T-helper 1 cell treated with Interleukin-12 subunit alpha and Interleukin-12 subunit beta and Interleukin-4 antibody, amounts not matched to agents 30 μg/mL and 1 μg/mL, for 36 hours (primary cell): Measurements from ENCODE around the gene IGSF5.
"Not testable (repeated sequence)": the region's sequence is repeated elsewhere in the genome, so short reads cannot be mapped to it uniquely, and the experiment has no call there.

ENCODE experiments used
- H3K27ac Mint-ChIP-seq: one replicate; pipeline ENCODE4 v1.8.0; 2021; ENCODE audit warnings: mild to moderate bottlenecking, mixed read lengths
- H3K27me3 Mint-ChIP-seq: one replicate; pipeline ENCODE4 v1.8.0; 2021; ENCODE audit warnings: low read depth, mixed read lengths
- H3K36me3 Mint-ChIP-seq: one replicate; pipeline ENCODE4 v1.8.0; 2021; ENCODE audit warnings: low read depth, mixed read lengths
- H3K4me1 Mint-ChIP-seq: one replicate; pipeline ENCODE4 v1.8.0; 2021; ENCODE audit warnings: low read depth, mixed read lengths
- H3K4me3 Mint-ChIP-seq: one replicate; pipeline ENCODE4 v1.8.0; 2021; ENCODE audit warnings: mild to moderate bottlenecking, moderate library complexity, mixed read lengths
- H3K9me3 Mint-ChIP-seq: one replicate; pipeline ENCODE4 v1.8.0; 2021; ENCODE audit warnings: mixed read lengths

Gene IGSF5

GRCh38 chr21:39726133-39726532 lies 18.9 kb upstream of the IGSF5 start:
- Mint-ChIP-seq H3K36me3 (no peaks in the 10 kb centered on the region), H3K9me3 (no peaks in the 10 kb centered on the region), H3K27ac (no peak overlapping the region), H3K27me3 (no peaks in the 10 kb centered on the region), H3K4me1 (no peaks in the 10 kb centered on the region), H3K4me3 (no peak overlapping the region)

GRCh38 chr21:39727401-39728120 lies 17.4 kb upstream of the IGSF5 start:
- Mint-ChIP-seq H3K27me3 (no peaks in the 10 kb centered on the region), H3K4me1 (no peaks in the 10 kb centered on the region), H3K36me3 (no peaks in the 10 kb centered on the region), H3K27ac (no peak overlapping the region), H3K4me3 (no peak overlapping the region), H3K9me3 (no peaks in the 10 kb centered on the region)

- H3K36me3 Mint-ChIP-seq, result no peaks in the 10 kb centered on the region
- H3K4me3 Mint-ChIP-seq, result no peak overlapping the region
- no peak overlapping the region for H3K27ac Mint-ChIP-seq
- H3K4me1 Mint-ChIP-seq, result no peaks in the 10 kb centered on the region
- H3K9me3 Mint-ChIP-seq, result no peaks in the 10 kb centered on the region
- H3K27me3 Mint-ChIP-seq, result no peaks in the 10 kb centered on the region
Measured at GRCh38 chr21:39728341-39728740, 16.6 kb upstream of the IGSF5 start.

GRCh38 chr21:39730418-39731157 lies 14.4 kb upstream of the IGSF5 start:
- Mint-ChIP-seq H3K9me3 (no peaks in the 10 kb centered on the region), H3K27ac (no peak overlapping the region), H3K4me1 (no peaks in the 10 kb centered on the region), H3K36me3 (no peaks in the 10 kb centered on the region), H3K4me3 (no peak overlapping the region), H3K27me3 (no peaks in the 10 kb centered on the region)

GRCh38 chr21:39736716-39737115 lies 8.3 kb upstream of the IGSF5 start:
- Mint-ChIP-seq H3K4me1 (no peaks in the 10 kb centered on the region), H3K9me3 (no peaks in the 10 kb centered on the region), H3K27ac (no peak overlapping the region), H3K36me3 (no peaks in the 10 kb centered on the region), H3K4me3 (no peak overlapping the region), H3K27me3 (no peaks in the 10 kb centered on the region)

- Mint-ChIP-seq H3K4me3 (no peak overlapping the region), H3K4me1 (no peaks in the 10 kb centered on the region), H3K9me3 (no peaks in the 10 kb centered on the region), H3K36me3 (no peaks in the 10 kb centered on the region), H3K27me3 (no peaks in the 10 kb centered on the region), H3K27ac (no peak overlapping the region)
Measured at GRCh38 chr21:39737376-39738000, 7.5 kb upstream of the IGSF5 start.

GRCh38 chr21:39738566-39738965 lies 6.4 kb upstream of the IGSF5 start:
- Mint-ChIP-seq H3K27me3 (no peaks in the 10 kb centered on the region), H3K36me3 (no peaks in the 10 kb centered on the region), H3K4me3 (no peak overlapping the region), H3K9me3 (no peaks in the 10 kb centered on the region), H3K4me1 (no peaks in the 10 kb centered on the region), H3K27ac (no peak overlapping the region)

- H3K27me3 Mint-ChIP-seq, H3K27ac Mint-ChIP-seq, H3K36me3 Mint-ChIP-seq, H3K4me3 Mint-ChIP-seq, H3K4me1 Mint-ChIP-seq, H3K9me3 Mint-ChIP-seq: not testable (repeated sequence)
Measured at GRCh38 chr21:39739531-39739930, 5.5 kb upstream of the IGSF5 start.

- not testable (repeated sequence) for H3K9me3 Mint-ChIP-seq
Measured at GRCh38 chr21:39742561-39742960, 2.4 kb upstream of the IGSF5 start.

GRCh38 chr21:39745332-39745731 lies 349 bp downstream of the IGSF5 start:
- H3K9me3 Mint-ChIP-seq, H3K4me1 Mint-ChIP-seq, H3K36me3 Mint-ChIP-seq, H3K4me3 Mint-ChIP-seq, H3K27ac Mint-ChIP-seq, H3K27me3 Mint-ChIP-seq: not testable (repeated sequence)

More at GRCh38 chr21:39742561-39742960, 2.4 kb upstream of the IGSF5 start:
- not testable (repeated sequence) for H3K27ac Mint-ChIP-seq, H3K4me3 Mint-ChIP-seq, H3K27me3 Mint-ChIP-seq, H3K36me3 Mint-ChIP-seq, H3K4me1 Mint-ChIP-seq

- H3K4me1 Mint-ChIP-seq, result no peaks in the 10 kb centered on the region
- H3K9me3 Mint-ChIP-seq, result peaks cover 10% of the 10 kb centered on the region
- no peak overlapping the region for H3K27ac Mint-ChIP-seq
- H3K27me3 Mint-ChIP-seq, result no peaks in the 10 kb centered on the region
- H3K4me3 Mint-ChIP-seq, result no peak overlapping the region
- no peaks in the 10 kb centered on the region for H3K36me3 Mint-ChIP-seq
Measured at GRCh38 chr21:39750670-39751069, 5.7 kb downstream of the IGSF5 start.

- Mint-ChIP-seq H3K4me1 (no peaks in the 10 kb centered on the region), H3K9me3 (peaks cover 12% of the 10 kb centered on the region), H3K27me3 (no peaks in the 10 kb centered on the region), H3K4me3 (no peak overlapping the region), H3K27ac (no peak overlapping the region), H3K36me3 (no peaks in the 10 kb centered on the region)
Measured at GRCh38 chr21:39754811-39755210, 9.8 kb downstream of the IGSF5 start.

GRCh38 chr21:39756285-39756684 lies 11.3 kb downstream of the IGSF5 start:
- H3K27me3 Mint-ChIP-seq, result no peaks in the 10 kb centered on the region
- no peak overlapping the region for H3K4me3 Mint-ChIP-seq
- no peaks in the 10 kb centered on the region for H3K36me3 Mint-ChIP-seq
- no peak overlapping the region for H3K27ac Mint-ChIP-seq
- H3K9me3 Mint-ChIP-seq, result peaks cover 12% of the 10 kb centered on the region
- no peaks in the 10 kb centered on the region for H3K4me1 Mint-ChIP-seq

GRCh38 chr21:39763272-39763970 lies 18.4 kb downstream of the IGSF5 start:
- Mint-ChIP-seq H3K27ac (no peak overlapping the region), H3K27me3 (no peaks in the 10 kb centered on the region), H3K36me3 (no peaks in the 10 kb centered on the region), H3K9me3 (peaks cover 2% of the 10 kb centered on the region), H3K4me3 (no peak overlapping the region), H3K4me1 (no peaks in the 10 kb centered on the region)

- Mint-ChIP-seq H3K4me3 (no peak overlapping the region), H3K9me3 (no peaks in the 10 kb centered on the region), H3K27me3 (no peaks in the 10 kb centered on the region), H3K4me1 (no peaks in the 10 kb centered on the region), H3K27ac (no peak overlapping the region), H3K36me3 (no peaks in the 10 kb centered on the region)
Measured at GRCh38 chr21:39774227-39774626, 29.2 kb downstream of the IGSF5 start.
